OCI-LY1 (cell line): ENCODE results near the gene FOXA3.
A peak's percentile ranks its signal among the peaks of the same experiment; 100 is the strongest.

Experiments used
- H2AFZ ChIP-seq: fragments of 200-600 bp; sonication (generic), shearing (Covaris generic); 2 replicates; pipeline ENCODE4 v1.6.0; 2014; ENCODE audit warnings: antibody characterized with exemption, mild to moderate bottlenecking, low read length
- H3F3A ChIP-seq: fragments of 200-600 bp; sonication (generic), shearing (Covaris generic); 2 replicates; pipeline ENCODE4 v1.6.0; 2014; ENCODE audit warnings: mild to moderate bottlenecking, antibody characterized with exemption, low read length, moderate library complexity; ENCODE audit not compliant: insufficient read depth
- H3K27ac ChIP-seq: fragments of 200-600 bp; sonication (generic); 2 replicates; pipeline ENCODE4 v1.5.1; 2014; ENCODE audit warnings: low read length, mixed run types, mild to moderate bottlenecking, low read depth; ENCODE audit not compliant: poor library complexity, severe bottlenecking
- H3K27me3 ChIP-seq: fragments of 200-600 bp; sonication (generic); 2 replicates; pipeline ENCODE4 v1.6.0; 2014; ENCODE audit warnings: antibody characterized with exemption, mild to moderate bottlenecking, low read length, moderate library complexity; ENCODE audit not compliant: insufficient read depth
- H3K36me3 ChIP-seq: fragments of 200-600 bp; sonication (generic); 2 replicates; pipeline ENCODE4 v1.6.1; 2014; ENCODE audit warnings: mild to moderate bottlenecking, antibody characterized with exemption, low read length, moderate library complexity, mixed read lengths; ENCODE audit not compliant: insufficient read depth
- H3K4me1 ChIP-seq: fragments of 200-600 bp; sonication (generic); 2 replicates; pipeline ENCODE4 v1.5.1; 2014; ENCODE audit warnings: mild to moderate bottlenecking, low read length, moderate library complexity; ENCODE audit not compliant: insufficient read depth, severe bottlenecking
- H3K4me2 ChIP-seq: fragments of 200-600 bp; sonication (generic), shearing (Covaris generic); 2 replicates; pipeline ENCODE4 v1.6.1; 2014; ENCODE audit warnings: low read length
- H3K4me3 ChIP-seq: fragments of 200-600 bp; sonication (generic); 2 replicates; pipeline ENCODE4 v1.5.1; 2014; ENCODE audit warnings: low read length, low read depth, mild to moderate bottlenecking, mixed read lengths; ENCODE audit not compliant: poor library complexity, severe bottlenecking
- H3K79me2 ChIP-seq: fragments of 200-600 bp; shearing (Covaris generic); 2 replicates; pipeline ENCODE4 v1.6.1; 2016; ENCODE audit warnings: mixed run types, low read length, mixed read lengths; ENCODE audit not compliant: insufficient read depth
- H3K9ac ChIP-seq: fragments of 200-600 bp; sonication (generic), shearing (Covaris generic); 2 replicates; pipeline ENCODE4 v1.6.1; 2014; ENCODE audit warnings: mild to moderate bottlenecking, low read length, mixed read lengths
- H3K9me2 ChIP-seq: fragments of 200-600 bp; sonication (generic), shearing (Covaris generic); 2 replicates; pipeline ENCODE4 v1.6.1; 2014; ENCODE audit warnings: low read depth, mild to moderate bottlenecking, low read length, mixed read lengths
- H3K9me3 ChIP-seq: fragments of 200-600 bp; shearing (Covaris generic); 2 replicates; pipeline ENCODE4 v1.6.1; 2014; ENCODE audit warnings: low read length, mixed read lengths
- H4K20me1 ChIP-seq: fragments of 200-600 bp; sonication (generic), shearing (Covaris generic); 2 replicates; pipeline ENCODE4 v1.6.0; 2016; ENCODE audit warnings: mild to moderate bottlenecking, low read length; ENCODE audit not compliant: insufficient read depth
- CTCF ChIP-seq: fragments of 200-600 bp; sonication (generic), shearing (Covaris generic); IDR thresholded peaks from 2 replicates; pipeline ENCODE4 v1.5.1; 2017; ENCODE audit warnings: mild to moderate bottlenecking, antibody characterized with exemption, low read length, moderate library complexity, mixed read lengths
- EZH2 ChIP-seq: fragments of 200-600 bp; sonication (generic), shearing (Covaris generic); IDR thresholded peaks from 2 replicates; pipeline ENCODE4 v1.8.0; 2017; ENCODE audit warnings: borderline replicate concordance, mixed run types, mild to moderate bottlenecking, antibody characterized with exemption, low read length, moderate library complexity, mixed read lengths

The FOXA3 gene

GRCh38 chr19:45860359-45861259 is 3.5 kb upstream of the FOXA3 start:
- Histone ChIP-seq H3K4me1 (peaks cover 32% of the 10 kb centered on the region), H2AFZ (no peak overlapping the region), H3K27ac (peak overlapping the region; percentile 22), H3K9me3 (no peaks in the 10 kb centered on the region), H3K9me2 (no peaks in the 10 kb centered on the region), H3K27me3 (no peaks in the 10 kb centered on the region), H3K9ac (peak overlapping the region; percentile 25; the same call in 1 of the 2 replicates), H3K4me3 (peak overlapping the region; percentile 34), H3K4me2 (peak overlapping the region; percentile 52), H4K20me1 (no peaks in the 10 kb centered on the region), H3K36me3 (peaks cover 24% of the 10 kb centered on the region), H3F3A (0 out of 2 replicates have a peak, but pooled peaks cover 3% of the 10 kb centered on the region), H3K79me2 (peaks cover 13% of the 10 kb centered on the region; the same call in 1 of the 2 replicates)
- TF ChIP-seq CTCF (no peak), EZH2 (no peak)

- Histone ChIP-seq H3K9me3 (no peaks in the 10 kb centered on the region), H3F3A (0 out of 2 replicates have a peak, but pooled peaks cover 3% of the 10 kb centered on the region), H3K27ac (peak overlapping the region; percentile 68), H3K79me2 (peaks cover 13% of the 10 kb centered on the region; the same call in 1 of the 2 replicates), H3K27me3 (no peaks in the 10 kb centered on the region), H3K9me2 (no peaks in the 10 kb centered on the region), H4K20me1 (no peaks in the 10 kb centered on the region), H3K4me1 (peaks cover 32% of the 10 kb centered on the region), H2AFZ (no peak overlapping the region), H3K4me3 (peak overlapping the region; percentile 94), H3K9ac (peak overlapping the region; percentile 90), H3K4me2 (peak overlapping the region; percentile 98), H3K36me3 (peaks cover 19% of the 10 kb centered on the region)
- TF ChIP-seq CTCF = no peak
- no peak for TF ChIP-seq EZH2
Observed at GRCh38 chr19:45862271-45862563, 1.9 kb upstream of the FOXA3 start.

GRCh38 chr19:45862564-45863334 is 1.4 kb upstream of the FOXA3 start, which contains the start of gene SYMPK:
Gene SYMPK, minus strand, starts transcription at chr19:45863147. Its CDS starts 8,652 bp downstream, at chr19:45854495.
- peaks cover 19% of the 10 kb centered on the region for H3K36me3 ChIP-seq
- H2AFZ ChIP-seq = peak within 1 kb of the TSS; percentile 94
- 0 out of 2 replicates have a peak, but pooled peaks cover 3% of the 10 kb centered on the region for H3F3A ChIP-seq
- peak within 1 kb of the TSS; percentile 94 for H3K4me3 ChIP-seq
- no peaks in the 10 kb centered on the region for H3K27me3 ChIP-seq
- H3K27ac ChIP-seq = peak within 1 kb of the TSS; percentile 68
- peaks cover 32% of the 10 kb centered on the region for H3K4me1 ChIP-seq
- H3K9me3 ChIP-seq = no peaks in the 10 kb centered on the region
- no peaks in the 10 kb centered on the region for H4K20me1 ChIP-seq
- H3K79me2 ChIP-seq = peaks cover 13% of the 10 kb centered on the region; the same call in 1 of the 2 replicates
- peak within 1 kb of the TSS; percentile 98 for H3K4me2 ChIP-seq
- no peaks in the 10 kb centered on the region for H3K9me2 ChIP-seq
- TF ChIP-seq CTCF = no peak
- no peak for TF ChIP-seq EZH2
- H3K9ac ChIP-seq = peak within 1 kb of the TSS; percentile 90
